Activated naive CD8-positive, alpha-beta T cell treated with anti-CD3 and anti-CD28 coated beads, Interleukin-2, amount 50 U/mL, for 24 hours (primary cell): ENCODE data around the gene TNFRSF25.

ENCODE experiments used
- ATAC-seq: fragments of 150-1000 bp; cut with Tn5 transposase; one replicate; pipeline ENCODE4 v1.10.0; 2021
- DNase-seq: peaks from one replicate; pipeline ENCODE4 v3.0.0; 2021
- H3K27ac Mint-ChIP-seq: one replicate; pipeline ENCODE4 v1.8.0; 2021; ENCODE audit warnings: mild to moderate bottlenecking, mixed read lengths
- H3K27me3 Mint-ChIP-seq: one replicate; pipeline ENCODE4 v1.8.0; 2021; ENCODE audit warnings: mixed read lengths
- H3K36me3 Mint-ChIP-seq: one replicate; pipeline ENCODE4 v1.8.0; 2021; ENCODE audit warnings: low read depth, mixed read lengths
- H3K4me1 Mint-ChIP-seq: one replicate; pipeline ENCODE4 v1.8.0; 2021; ENCODE audit warnings: mixed read lengths
- H3K4me3 Mint-ChIP-seq: one replicate; pipeline ENCODE4 v1.8.0; 2021; ENCODE audit warnings: mild to moderate bottlenecking, moderate library complexity, mixed read lengths
- H3K9me3 Mint-ChIP-seq: one replicate; pipeline ENCODE4 v1.8.0; 2021; ENCODE audit warnings: mixed read lengths

Gene TNFRSF25, protein sequence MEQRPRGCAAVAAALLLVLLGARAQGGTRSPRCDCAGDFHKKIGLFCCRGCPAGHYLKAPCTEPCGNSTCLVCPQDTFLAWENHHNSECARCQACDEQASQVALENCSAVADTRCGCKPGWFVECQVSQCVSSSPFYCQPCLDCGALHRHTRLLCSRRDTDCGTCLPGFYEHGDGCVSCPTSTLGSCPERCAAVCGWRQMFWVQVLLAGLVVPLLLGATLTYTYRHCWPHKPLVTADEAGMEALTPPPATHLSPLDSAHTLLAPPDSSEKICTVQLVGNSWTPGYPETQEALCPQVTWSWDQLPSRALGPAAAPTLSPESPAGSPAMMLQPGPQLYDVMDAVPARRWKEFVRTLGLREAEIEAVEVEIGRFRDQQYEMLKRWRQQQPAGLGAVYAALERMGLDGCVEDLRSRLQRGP

DNA sequence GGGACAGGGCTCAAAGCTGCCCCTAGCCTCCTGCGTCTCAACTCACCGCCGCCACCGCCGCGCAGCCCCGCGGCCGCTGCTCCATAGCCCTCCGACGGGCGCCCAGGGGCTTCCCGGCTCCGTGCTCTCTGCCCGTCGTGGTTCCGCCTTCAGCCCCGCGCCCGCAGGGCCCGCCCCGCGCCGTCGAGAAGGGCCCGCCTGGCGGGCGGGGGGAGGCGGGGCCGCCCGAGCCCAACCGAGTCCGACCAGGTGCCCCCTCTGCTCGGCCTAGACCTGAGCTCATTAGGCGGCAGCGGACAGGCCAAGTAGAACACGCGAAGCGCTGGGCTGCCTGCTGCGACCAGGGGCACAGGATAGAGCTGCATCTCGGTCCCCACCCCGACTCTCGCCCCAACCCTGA lies at the start of gene TNFRSF25:
TSS of gene TNFRSF25 (minus strand) at position 151 of the 400 bp plus-strand sequence. CDS start at position 85, 66 bp downstream.
- Mint-ChIP-seq H3K36me3 (peaks cover 15% of the 10 kb centered on the region), H3K4me1 (peaks cover 35% of the 10 kb centered on the region), H3K27ac (peak within 1 kb of the TSS; percentile 77), H3K9me3 (no peaks in the 10 kb centered on the region), H3K4me3 (peak within 1 kb of the TSS; percentile 86), H3K27me3 (no peaks in the 10 kb centered on the region)
- DNase-seq: peak; percentile 65
- ATAC-seq: peak; percentile 62

DNA sequence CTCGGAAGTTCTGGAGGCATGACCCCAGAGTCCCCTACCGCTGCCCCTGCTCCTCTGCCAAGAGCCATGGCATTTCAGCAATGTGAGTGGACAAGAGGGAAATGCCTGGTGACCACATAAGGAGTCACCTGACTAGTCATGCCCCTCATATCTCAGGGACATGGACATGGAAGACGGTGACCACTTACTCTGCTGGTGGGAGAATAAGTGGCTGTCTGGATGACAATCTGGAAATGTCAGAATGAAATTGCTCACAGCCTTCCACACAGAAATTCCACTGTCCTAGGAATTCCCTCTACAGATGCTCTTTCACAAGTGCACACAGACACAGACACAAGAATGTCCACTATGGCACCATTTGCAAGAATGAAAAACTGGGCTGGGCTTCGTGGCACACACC lies 49.8 kb upstream of the TNFRSF25 start:
- H3K4me1 Mint-ChIP-seq: no peaks in the 10 kb centered on the region
- no peaks in the 10 kb centered on the region for H3K36me3 Mint-ChIP-seq
- no peak overlapping the region for H3K4me3 Mint-ChIP-seq
- H3K27ac Mint-ChIP-seq: no peak overlapping the region
- DNase-seq (no peak), ATAC-seq (no peak)
- no peaks in the 10 kb centered on the region for H3K27me3 Mint-ChIP-seq
- H3K9me3 Mint-ChIP-seq: no peaks in the 10 kb centered on the region

DNA sequence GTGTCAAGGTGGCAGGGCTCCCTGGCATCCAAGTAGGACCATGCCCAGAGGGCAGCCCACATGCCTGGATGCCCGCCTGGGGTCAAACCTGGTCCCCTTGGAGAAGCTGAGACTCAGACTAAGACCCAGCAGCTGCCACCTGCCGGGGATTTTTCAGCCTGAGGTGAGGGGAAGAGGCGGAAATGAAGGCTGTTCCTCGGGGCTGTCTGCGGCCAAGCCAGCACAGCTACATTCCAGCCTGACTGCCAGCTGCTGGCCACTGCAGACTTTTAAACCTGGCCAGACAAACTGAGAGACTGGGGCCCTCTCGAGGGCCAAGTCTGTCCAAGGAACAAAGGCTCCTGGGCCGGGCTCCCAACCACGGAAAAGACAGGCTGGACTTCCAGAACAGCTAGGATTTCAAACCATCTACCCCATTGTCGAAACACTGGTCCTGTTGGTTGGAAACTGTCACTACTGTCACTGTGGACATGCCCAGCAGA lies 47.4 kb upstream of the TNFRSF25 start:
- Mint-ChIP-seq H3K4me3 (no peak overlapping the region), H3K4me1 (no peaks in the 10 kb centered on the region), H3K27ac (no peak overlapping the region), H3K9me3 (no peaks in the 10 kb centered on the region), H3K36me3 (no peaks in the 10 kb centered on the region), H3K27me3 (no peaks in the 10 kb centered on the region)
- DNase-seq (no peak), ATAC-seq (no peak)

DNA sequence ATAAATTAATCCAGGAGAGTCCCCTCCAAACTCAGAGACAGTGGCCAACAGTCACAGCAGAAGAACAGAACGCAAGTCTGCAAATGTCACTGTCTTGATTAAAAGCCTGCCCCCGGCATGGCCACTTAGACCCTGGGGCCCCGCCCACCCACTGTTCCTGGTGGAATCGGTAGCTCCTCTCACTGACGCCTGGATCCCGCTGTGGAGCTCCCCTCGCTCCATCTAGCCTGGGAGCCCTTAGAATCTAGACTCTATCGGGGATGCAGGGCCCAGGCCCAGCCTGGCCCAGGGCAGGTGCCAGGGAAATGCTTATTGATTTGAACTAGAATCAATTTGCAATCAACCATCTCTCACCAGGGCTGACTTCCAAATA lies 46.9 kb upstream of the TNFRSF25 start:
- DNase-seq: no peak
- Mint-ChIP-seq H3K27me3 (no peaks in the 10 kb centered on the region), H3K4me1 (no peaks in the 10 kb centered on the region), H3K36me3 (no peaks in the 10 kb centered on the region), H3K9me3 (no peaks in the 10 kb centered on the region), H3K4me3 (no peak overlapping the region), H3K27ac (no peak overlapping the region)
- ATAC-seq: no peak

DNA sequence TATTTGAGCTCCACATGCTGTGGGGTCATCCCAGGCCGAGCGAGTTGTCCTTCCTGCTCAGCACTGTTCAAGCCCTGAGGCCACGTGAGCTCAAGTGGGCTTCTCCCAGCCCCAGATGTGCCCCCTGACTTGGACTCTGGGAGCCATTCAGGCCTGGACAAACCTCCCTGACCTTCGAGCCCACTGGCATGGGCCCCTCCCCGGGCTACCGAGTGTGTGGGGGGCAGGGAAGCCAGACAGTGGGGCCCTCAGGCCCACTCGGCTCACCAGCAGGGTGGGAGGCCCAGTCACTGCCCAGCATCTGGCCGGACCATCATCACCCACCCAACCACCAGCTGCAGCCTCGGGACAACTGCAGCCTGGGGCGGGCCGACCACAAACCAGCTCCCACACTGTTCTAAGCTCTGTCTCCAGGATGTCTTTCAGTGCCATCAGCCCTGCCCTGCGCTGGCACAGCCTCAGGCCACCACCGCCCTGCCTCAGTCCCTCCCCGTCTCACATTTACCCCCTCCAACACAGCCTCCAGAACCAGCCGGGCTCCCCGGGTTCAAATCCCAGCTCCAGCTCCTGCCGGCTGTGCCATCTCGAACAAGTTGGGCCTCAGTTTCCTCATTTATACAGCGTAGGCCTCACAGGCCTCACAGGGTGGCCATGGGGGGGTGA lies 46.4 kb upstream of the TNFRSF25 start:
- Mint-ChIP-seq H3K9me3 (no peaks in the 10 kb centered on the region), H3K4me1 (no peaks in the 10 kb centered on the region), H3K27ac (no peak overlapping the region), H3K4me3 (no peak overlapping the region), H3K27me3 (no peaks in the 10 kb centered on the region), H3K36me3 (no peaks in the 10 kb centered on the region)
- ATAC-seq: no peak
- DNase-seq: no peak

DNA sequence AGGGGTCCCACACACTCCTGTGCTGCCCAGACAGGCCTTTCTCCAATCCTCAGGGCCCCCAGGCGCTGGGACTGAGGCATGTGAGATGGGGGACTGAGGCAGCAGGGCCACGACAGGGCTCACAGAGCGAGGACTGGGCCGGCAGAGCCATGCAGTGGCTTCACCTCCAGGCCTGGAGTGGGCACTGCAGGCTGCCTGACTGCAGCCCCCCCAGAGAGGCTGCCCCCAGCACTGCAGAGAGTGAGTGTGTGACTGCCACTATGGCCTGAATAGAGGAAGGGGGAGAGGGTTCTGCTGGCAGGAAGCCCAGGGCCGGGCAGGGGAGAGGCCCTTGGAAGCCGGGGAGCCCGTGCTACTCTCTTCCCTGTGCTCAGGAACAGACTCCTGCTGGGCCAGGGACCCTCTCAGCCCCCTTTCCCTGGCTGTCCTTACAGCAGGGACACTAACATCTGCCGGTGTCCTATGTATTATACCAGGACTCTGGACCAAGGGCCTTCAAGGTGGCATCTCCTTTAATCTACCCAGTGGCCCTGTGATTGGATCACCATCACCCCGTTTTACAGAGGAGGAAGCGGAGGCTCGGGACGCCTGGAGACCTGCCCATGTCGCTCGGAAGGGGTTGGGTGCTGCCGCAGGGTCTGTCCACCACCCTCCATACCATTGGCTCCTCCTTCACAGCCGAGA lies 45.7 kb upstream of the TNFRSF25 start:
- DNase-seq (no peak), ATAC-seq (no peak)
- H3K9me3 Mint-ChIP-seq: no peaks in the 10 kb centered on the region
- H3K27me3 Mint-ChIP-seq: no peaks in the 10 kb centered on the region
- H3K27ac Mint-ChIP-seq: no peak overlapping the region
- no peaks in the 10 kb centered on the region for H3K36me3 Mint-ChIP-seq
- H3K4me3 Mint-ChIP-seq: no peak overlapping the region
- no peaks in the 10 kb centered on the region for H3K4me1 Mint-ChIP-seq

DNA sequence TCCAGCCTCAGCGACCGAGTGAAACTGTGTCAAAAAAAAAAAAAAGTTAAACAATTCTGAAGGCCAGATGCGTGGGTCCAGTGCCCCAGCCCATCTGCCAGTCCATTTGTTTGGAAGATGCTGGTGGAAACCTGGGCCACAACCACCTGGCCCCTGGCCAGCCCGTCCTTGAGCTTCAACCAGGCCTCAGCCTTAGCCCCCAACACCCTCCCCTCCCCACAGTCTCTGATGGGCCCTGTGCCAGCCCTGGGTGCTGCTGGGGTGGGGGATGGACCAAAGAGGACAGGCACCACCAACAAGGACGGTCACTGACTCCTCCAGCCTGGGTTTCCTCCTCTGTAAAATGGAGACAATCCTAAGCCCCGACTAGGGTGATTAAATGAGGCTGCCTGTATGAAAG lies 45.1 kb upstream of the TNFRSF25 start:
- no peaks in the 10 kb centered on the region for H3K36me3 Mint-ChIP-seq
- H3K9me3 Mint-ChIP-seq: no peaks in the 10 kb centered on the region
- H3K4me1 Mint-ChIP-seq: no peaks in the 10 kb centered on the region
- no peaks in the 10 kb centered on the region for H3K27me3 Mint-ChIP-seq
- DNase-seq: no peak
- no peak for ATAC-seq
- no peak overlapping the region for H3K27ac Mint-ChIP-seq
- H3K4me3 Mint-ChIP-seq: no peak overlapping the region

DNA sequence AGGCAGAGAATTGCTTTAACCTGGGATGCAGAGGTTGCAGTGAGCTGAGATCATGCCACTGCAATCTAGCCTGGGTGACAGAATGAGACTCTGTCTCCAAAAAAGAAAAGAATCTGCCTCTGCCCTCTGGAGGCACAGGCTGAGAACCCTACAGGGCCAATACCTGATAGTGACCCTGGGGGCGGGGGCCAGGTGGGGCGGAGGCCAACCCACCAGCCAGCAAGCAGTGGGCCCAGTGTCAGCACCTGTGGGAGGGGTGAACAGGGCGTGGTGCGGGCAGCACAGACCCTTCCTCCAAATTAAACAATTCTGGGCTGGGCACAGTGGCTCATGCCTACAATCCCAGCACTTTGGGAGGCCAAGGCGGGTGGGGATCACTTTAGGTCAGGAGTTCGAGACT lies 44.5 kb upstream of the TNFRSF25 start:
- no peak overlapping the region for H3K27ac Mint-ChIP-seq
- H3K4me3 Mint-ChIP-seq: no peak overlapping the region
- no peaks in the 10 kb centered on the region for H3K36me3 Mint-ChIP-seq
- DNase-seq (no peak), ATAC-seq (no peak)
- no peaks in the 10 kb centered on the region for H3K4me1 Mint-ChIP-seq
- H3K9me3 Mint-ChIP-seq: no peaks in the 10 kb centered on the region
- no peaks in the 10 kb centered on the region for H3K27me3 Mint-ChIP-seq

DNA sequence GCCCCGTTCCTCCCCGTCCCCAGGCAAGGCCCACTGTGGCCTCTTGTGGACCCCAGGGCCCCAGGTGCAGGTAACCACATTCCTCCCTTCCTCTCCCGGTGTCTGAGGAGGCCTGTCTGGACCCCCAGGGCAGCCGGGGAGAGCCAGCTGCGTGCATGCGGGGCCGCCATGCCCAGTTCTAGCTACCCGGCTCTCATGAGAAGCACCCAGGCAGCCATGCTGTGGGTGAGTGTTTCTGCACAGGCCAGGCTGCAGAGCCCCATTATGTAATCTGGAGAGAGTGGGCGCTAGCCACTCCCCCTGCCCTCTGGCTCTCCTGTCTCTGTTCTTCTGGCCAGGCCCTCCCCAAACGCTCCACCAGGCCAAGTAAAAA lies 43.9 kb upstream of the TNFRSF25 start:
- ATAC-seq (no peak), DNase-seq (no peak)
- H3K4me3 Mint-ChIP-seq: no peak overlapping the region
- H3K9me3 Mint-ChIP-seq: no peaks in the 10 kb centered on the region
- no peak overlapping the region for H3K27ac Mint-ChIP-seq
- no peaks in the 10 kb centered on the region for H3K4me1 Mint-ChIP-seq
- no peaks in the 10 kb centered on the region for H3K27me3 Mint-ChIP-seq
- no peaks in the 10 kb centered on the region for H3K36me3 Mint-ChIP-seq

DNA sequence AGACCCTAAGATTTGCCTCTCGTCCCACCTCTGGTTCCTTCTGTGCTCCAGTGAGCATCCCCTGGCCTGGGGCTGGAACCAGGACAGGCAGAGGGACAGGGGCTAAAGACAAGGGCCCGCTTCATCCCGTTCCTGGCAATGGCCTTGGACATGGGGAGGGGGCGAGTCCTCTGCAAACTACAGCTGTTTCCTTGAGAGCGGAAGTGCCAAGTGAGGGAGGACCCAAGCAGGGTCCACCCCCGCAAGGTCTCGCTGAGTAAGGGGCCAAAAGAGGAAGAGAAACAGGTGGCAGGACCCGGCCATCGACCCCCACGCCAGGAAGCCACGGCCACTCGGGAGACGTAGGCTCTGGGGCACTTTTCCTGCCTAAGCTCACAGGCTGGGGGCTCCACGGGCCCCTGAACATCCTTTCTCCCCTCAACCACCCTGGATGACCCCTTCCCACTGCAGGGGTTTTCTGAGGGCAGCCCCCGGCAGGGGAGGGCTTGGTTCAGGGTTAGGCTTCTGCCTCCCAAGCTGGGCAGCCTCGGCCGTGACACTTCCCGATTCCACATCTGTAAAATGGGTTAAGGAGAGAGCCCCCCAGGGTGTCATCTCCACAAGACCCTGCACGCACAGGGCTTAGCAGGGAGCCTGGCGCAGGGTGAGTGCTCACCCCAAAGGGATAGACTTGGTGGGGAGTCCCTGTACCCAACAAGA lies 43.4 kb upstream of the TNFRSF25 start:
- Mint-ChIP-seq H3K9me3 (no peaks in the 10 kb centered on the region), H3K36me3 (no peaks in the 10 kb centered on the region), H3K27me3 (no peaks in the 10 kb centered on the region), H3K4me3 (no peak overlapping the region), H3K27ac (no peak overlapping the region), H3K4me1 (no peaks in the 10 kb centered on the region)
- no peak for DNase-seq
- ATAC-seq: no peak

DNA sequence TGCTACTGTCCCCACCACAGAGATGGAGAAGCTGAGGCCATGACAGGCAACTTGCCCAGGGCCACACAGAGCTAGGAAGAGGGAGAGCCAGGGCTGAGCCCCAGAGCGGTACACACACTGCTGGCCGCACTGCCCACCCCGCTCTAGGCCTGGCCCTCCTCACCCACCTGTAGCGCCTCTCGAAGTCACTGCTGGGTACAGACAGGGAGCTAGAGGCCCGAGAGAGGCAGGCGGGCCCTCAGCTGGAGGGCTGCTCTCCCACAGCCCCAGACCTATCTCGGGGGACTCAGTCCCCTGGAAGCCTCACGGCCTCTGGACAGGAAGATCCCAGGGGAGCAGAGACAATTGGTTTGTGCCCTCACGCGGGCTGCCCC lies 42.8 kb upstream of the TNFRSF25 start:
- Mint-ChIP-seq H3K36me3 (no peaks in the 10 kb centered on the region), H3K9me3 (no peaks in the 10 kb centered on the region), H3K27ac (no peak overlapping the region), H3K4me3 (no peak overlapping the region), H3K4me1 (no peaks in the 10 kb centered on the region), H3K27me3 (no peaks in the 10 kb centered on the region)
- DNase-seq (no peak), ATAC-seq (no peak)

DNA sequence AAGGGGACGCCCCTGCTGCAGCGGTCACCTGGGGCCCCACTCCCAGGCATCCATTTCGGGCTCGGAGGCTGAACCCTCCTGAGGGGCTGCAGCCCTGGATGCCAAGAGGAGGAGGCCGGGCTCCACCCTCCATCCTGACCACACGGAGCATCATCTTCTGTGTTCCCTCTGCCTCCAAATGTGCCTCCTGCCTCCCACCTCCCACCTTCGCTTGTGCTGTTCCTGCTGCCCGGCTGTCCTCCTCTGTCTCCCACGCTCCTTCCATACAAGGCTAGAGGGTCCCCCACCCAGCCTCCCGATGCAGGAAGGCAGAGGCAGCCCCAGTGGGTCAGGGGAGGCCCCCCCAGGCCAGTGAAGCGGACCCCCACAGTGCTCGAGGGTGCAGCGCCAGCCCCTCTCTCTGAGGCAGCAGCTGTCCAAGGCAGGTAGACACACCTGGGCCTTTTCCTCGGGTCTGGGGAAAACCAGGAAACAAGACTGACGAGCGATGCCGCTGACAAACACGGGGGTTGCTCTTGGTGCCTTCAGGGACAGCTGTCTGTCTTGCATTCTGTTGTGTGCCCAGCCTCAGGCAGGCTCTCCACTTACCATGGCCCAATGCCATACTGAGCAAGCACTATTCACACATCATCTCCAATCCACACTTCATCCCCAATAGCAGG lies 42.3 kb upstream of the TNFRSF25 start:
- ATAC-seq (no peak), DNase-seq (no peak)
- Mint-ChIP-seq H3K36me3 (no peaks in the 10 kb centered on the region), H3K9me3 (no peaks in the 10 kb centered on the region), H3K4me1 (no peaks in the 10 kb centered on the region), H3K4me3 (no peak overlapping the region), H3K27ac (no peak overlapping the region), H3K27me3 (no peaks in the 10 kb centered on the region)

DNA sequence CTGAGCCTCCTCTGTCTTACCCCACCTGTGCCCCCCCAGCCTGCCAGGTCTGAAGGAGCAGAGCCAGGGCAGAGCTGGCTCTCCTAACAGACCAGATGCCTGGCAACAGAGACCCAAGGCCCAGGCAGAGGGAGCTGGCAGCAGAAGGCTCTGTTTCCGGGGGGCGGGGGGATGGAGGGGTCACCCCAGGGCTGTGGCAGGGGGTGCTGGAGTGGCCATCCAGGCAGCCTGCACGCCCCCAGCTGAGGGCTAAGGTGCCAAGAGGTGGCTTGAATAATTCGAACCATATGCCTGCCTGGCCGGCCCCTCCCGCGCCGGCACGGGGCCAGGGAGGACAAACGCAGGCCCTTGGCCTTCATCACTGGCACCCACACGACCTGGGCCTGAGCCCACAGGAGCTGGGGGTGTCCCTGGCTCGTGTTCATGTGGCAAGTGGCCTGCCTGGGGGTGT lies 41.5 kb upstream of the TNFRSF25 start:
- H3K9me3 Mint-ChIP-seq: no peaks in the 10 kb centered on the region
- H3K4me3 Mint-ChIP-seq: no peak overlapping the region
- DNase-seq: no peak
- ATAC-seq: no peak
- no peak overlapping the region for H3K27ac Mint-ChIP-seq
- H3K27me3 Mint-ChIP-seq: no peaks in the 10 kb centered on the region
- H3K36me3 Mint-ChIP-seq: no peaks in the 10 kb centered on the region
- no peaks in the 10 kb centered on the region for H3K4me1 Mint-ChIP-seq

DNA sequence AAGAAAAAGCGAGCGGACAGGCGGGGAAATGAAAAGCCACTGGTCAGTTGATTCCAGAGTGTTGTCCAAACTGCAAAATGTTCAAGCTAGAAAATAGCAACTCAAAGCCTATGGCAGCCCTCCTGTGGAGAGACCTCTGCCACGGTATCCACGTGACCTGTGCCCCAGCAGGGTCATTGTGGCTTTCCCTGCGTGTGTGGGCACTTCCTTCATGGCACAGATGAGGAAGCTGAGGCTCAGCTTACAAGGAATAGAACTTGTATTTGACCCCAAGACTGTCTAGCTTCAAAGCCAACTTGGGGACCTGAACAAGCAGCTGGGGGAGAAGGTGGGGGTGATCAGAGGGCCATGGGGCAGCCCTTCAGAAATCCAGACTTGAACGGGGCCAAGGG lies 41.1 kb upstream of the TNFRSF25 start:
- ATAC-seq: no peak
- H3K4me3 Mint-ChIP-seq: no peak overlapping the region
- H3K36me3 Mint-ChIP-seq: no peaks in the 10 kb centered on the region

More for the DNA sequence above, 41.1 kb upstream of the TNFRSF25 start:
- no peak overlapping the region for H3K27ac Mint-ChIP-seq
- no peak for DNase-seq
- no peaks in the 10 kb centered on the region for H3K4me1 Mint-ChIP-seq
- no peaks in the 10 kb centered on the region for H3K27me3 Mint-ChIP-seq
- H3K9me3 Mint-ChIP-seq: no peaks in the 10 kb centered on the region
